Uterus (tissue), 4 donors: ENCODE measurements around the gene MSH3. TPM values are rescaled to one million over a fixed set of nuclear protein-coding genes. Genes with fewer than 3 reads are reported as not detected.

ENCODE experiments used
- DNase-seq, 2 donors: peaks; one replicate each; pipeline ENCODE4 v3.0.0-alpha.2; 2019 to 2020
- H3K27ac ChIP-seq, 2 donors: fragments of 200-600 bp; sonication (generic); 1 replicate in 1 of 2; 2 replicates in 1 of 2; pipeline ENCODE4 v1.5.1; 2016 to 2018
- H3K27me3 ChIP-seq, 2 donors: fragments of 200-600 bp; sonication (generic); one replicate each; pipeline ENCODE4 v1.5.1; 2018 to 2019; ENCODE audit warnings: control low read depth in 1 of 2
- H3K36me3 ChIP-seq, 2 donors: fragments of 200-600 bp; sonication (generic); one replicate each; pipeline ENCODE4 v1.5.1; 2019; ENCODE audit warnings: control low read depth in 1 of 2
- H3K4me1 ChIP-seq, 2 donors: fragments of 200-600 bp; sonication (generic); one replicate each; pipeline ENCODE4 v1.5.1; 2018 to 2019; ENCODE audit warnings: control low read depth in 1 of 2
- H3K4me3 ChIP-seq, 2 donors: fragments of 200-600 bp; sonication (generic); 1 replicate in 1 of 2; 2 replicates in 1 of 2; pipeline ENCODE4 v1.5.1; 2018 to 2019; ENCODE audit warnings: mild to moderate bottlenecking in 1 of 2
- H3K9me3 ChIP-seq, 2 donors: fragments of 200-600 bp; sonication (generic); one replicate each; pipeline ENCODE4 v1.5.1; 2019; ENCODE audit warnings: control low read depth in 1 of 2
- CTCF ChIP-seq, 4 experiments: fragments of 200-600 bp in 2 of 4; fragments of 450-650 bp in 2 of 4; sonication (generic) in 2 of 4; IDR thresholded peaks; one replicate each; pipeline ENCODE4 v1.5.1; 2016 to 2019; ENCODE audit warnings: antibody characterized with exemption in 4 of 4, mild to moderate bottlenecking in 2 of 4, moderate library complexity in 1 of 4
- POLR2A ChIP-seq, 2 donors: fragments of 450-650 bp; IDR thresholded peaks; one replicate each; pipeline ENCODE4 v1.6.1; 2016; ENCODE audit warnings: antibody characterized with exemption in 2 of 2, mild to moderate bottlenecking in 1 of 2, moderate library complexity in 1 of 2
- intact Hi-C: fragments of 100-400 bp; cut with DNase I; formaldehyde crosslinking; loops from one replicate; pipeline ENCODE4 v1.15.1; 2023; ENCODE audit warnings: low total_unique reads
- small RNA-seq: library from RNA; depleted of rRNA; stranded (forward); fragments of <200 nt; gene quantifications from one replicate; pipeline ENCODE3, GENCODE V24; 2016
- total RNA-seq, 4 donors: library from RNA; depleted of rRNA in 3 of 4; stranded (reverse); fragments of >200 nt in 3 of 4; gene quantifications; one replicate each; pipeline versions ENCODE4 v1.1.0 to v1.2.4, GENCODE V29; 2014 to 2023
- donor health status: DM: yes; HTN: yes; CAD: no.

Gene MSH3
- total RNA-seq, 4 donors from 2014 or later = 6.4 to 34.3 (median 16.3) TPM

GRCh38 chr5:80917631-80918030, 263.2 kb downstream of the MSH3 start:
- no peak for DNase-seq
- no peak overlapping the region for H3K27ac ChIP-seq
- H3K4me3 ChIP-seq = no peak overlapping the region
- TF ChIP-seq CTCF (IDR thresholded peaks at IDR 0.05) = no peak
- intact Hi-C loops = no loop called here
- no peaks in the 10 kb centered on the region for H3K36me3 ChIP-seq
- H3K4me1 ChIP-seq = no peaks in the 10 kb centered on the region
- H3K9me3 ChIP-seq = no peaks in the 10 kb centered on the region
- H3K27me3 ChIP-seq = no peaks in the 10 kb centered on the region

GRCh38 chr5:80919678-80920196, 265.3 kb downstream of the MSH3 start:
- Histone ChIP-seq H3K4me3 (no peak overlapping the region), H3K27me3 (no peaks in the 10 kb centered on the region), H3K9me3 (no peaks in the 10 kb centered on the region), H3K36me3 (no peaks in the 10 kb centered on the region), H3K27ac (no peak overlapping the region), H3K4me1 (no peaks in the 10 kb centered on the region)
- TF ChIP-seq CTCF (IDR thresholded peaks at IDR 0.05) = no peak
- TF ChIP-seq POLR2A (IDR thresholded peaks at IDR 0.05) = no peak
- DNase-seq = no peak
- intact Hi-C loops = no loop called here

- intact Hi-C loops = no loop called here
- Histone ChIP-seq H3K27me3 (no peaks in the 10 kb centered on the region), H3K36me3 (no peaks in the 10 kb centered on the region), H3K27ac (no peak overlapping the region), H3K9me3 (no peaks in the 10 kb centered on the region), H3K4me1 (no peaks in the 10 kb centered on the region), H3K4me3 (no peak overlapping the region)
- no peak for DNase-seq
- TF ChIP-seq CTCF (IDR thresholded peaks at IDR 0.05) (no peak), POLR2A (IDR thresholded peaks at IDR 0.05) (no peak)
These were observed 265.9 kb downstream of the MSH3 start for GRCh38 chr5:80920333-80920732.

- intact Hi-C loops = no loop called here
- Histone ChIP-seq H3K4me1 (no peaks in the 10 kb centered on the region), H3K9me3 (no peaks in the 10 kb centered on the region), H3K36me3 (no peaks in the 10 kb centered on the region), H3K27me3 (no peaks in the 10 kb centered on the region), H3K4me3 (no peak overlapping the region), H3K27ac (no peak overlapping the region)
- TF ChIP-seq CTCF (IDR thresholded peaks at IDR 0.05) = no peak
- no peak for TF ChIP-seq POLR2A (IDR thresholded peaks at IDR 0.05)
- no peak for DNase-seq
These were observed 266.6 kb downstream of the MSH3 start for GRCh38 chr5:80921026-80921425.

- TF ChIP-seq CTCF (IDR thresholded peaks at IDR 0.05) (no peak), POLR2A (IDR thresholded peaks at IDR 0.05) (no peak)
- intact Hi-C loops = no loop called here
- Histone ChIP-seq H3K27ac (no peak overlapping the region), H3K27me3 (no peaks in the 10 kb centered on the region), H3K4me1 (no peaks in the 10 kb centered on the region), H3K9me3 (no peaks in the 10 kb centered on the region), H3K4me3 (no peak overlapping the region), H3K36me3 (no peaks in the 10 kb centered on the region)
- no peak for DNase-seq
These were observed 271.5 kb downstream of the MSH3 start for GRCh38 chr5:80925931-80926330.

Small RNA genes within 50 kb of the gene (small RNA-seq; reads per million reads assigned to genes)
- not detected for gene MTRNR2L2

Other genes starting within 250 kb of the MSH3 start
- gene ZFYVE16, start 246.6 kb upstream of the MSH3 start, total RNA-seq = 100 to 1,000 TPM in 1 of 4 donors, 10 to 100 TPM in 3; 13.3 to 119 (median 64.8) TPM
- gene FAM151B, start 166.6 kb upstream of the MSH3 start, total RNA-seq = 10 to 100 TPM in 1 of 4 donors, 1 to 10 TPM in 2, under 1 TPM in 1; 0.26 to 17.6 (median 3.8) TPM
- not detected for gene ANKRD34B, start 84.4 kb upstream of the MSH3 start, total RNA-seq
- 10 to 100 TPM in 1 of 4 donors, 1 to 10 TPM in 3; 1.8 to 39.6 (median 4.7) TPM for gene DHFR, start 331 bp downstream of the MSH3 start, total RNA-seq